HEK293T (cell line): ENCODE data around the gene HTATSF1.

Source experiments
- BHLHE40 ChIP-seq: fragments of 450-650 bp; IDR thresholded peaks from 2 replicates; pipeline ENCODE4 v1.6.1; 2016; ENCODE audit warnings: mild to moderate bottlenecking, moderate library complexity, borderline replicate concordance
- CTBP1 ChIP-seq: fragments of 450-650 bp; IDR thresholded peaks from 2 replicates; pipeline ENCODE4 v1.6.1; 2016; ENCODE audit warnings: borderline replicate concordance
- ELF4 ChIP-seq: fragments of 450-650 bp; IDR thresholded peaks from 2 replicates; pipeline ENCODE4 v1.6.1; 2017; ENCODE audit warnings: antibody characterized with exemption
- FOXA1 ChIP-seq: fragments of 450-650 bp; IDR thresholded peaks from 2 replicates; pipeline ENCODE4 v1.6.1; 2016; ENCODE audit warnings: mild to moderate bottlenecking
- FOXK2 ChIP-seq: fragments of 450-650 bp; IDR thresholded peaks from 2 replicates; pipeline ENCODE4 v1.6.1; 2016; ENCODE audit warnings: mild to moderate bottlenecking
- FOXM1 ChIP-seq: fragments of 450-650 bp; IDR thresholded peaks from 2 replicates; pipeline ENCODE4 v1.6.1; 2017; ENCODE audit warnings: mild to moderate bottlenecking, borderline replicate concordance
- HDGF ChIP-seq: fragments of 450-650 bp; IDR thresholded peaks from 2 replicates; pipeline ENCODE4 v1.6.1; 2017; ENCODE audit warnings: antibody characterized with exemption, borderline replicate concordance
- LEF1 ChIP-seq: fragments of 450-650 bp; IDR thresholded peaks from 2 replicates; pipeline ENCODE4 v1.6.1; 2017; ENCODE audit warnings: mild to moderate bottlenecking, borderline replicate concordance
- NFRKB ChIP-seq: fragments of 450-650 bp; IDR thresholded peaks from 2 replicates; pipeline ENCODE4 v1.6.1; 2016; ENCODE audit warnings: mild to moderate bottlenecking, moderate library complexity
- SUZ12 ChIP-seq: fragments of 450-650 bp; IDR thresholded peaks from 2 replicates; pipeline ENCODE4 v1.6.1; 2016; ENCODE audit warnings: mild to moderate bottlenecking
- TARDBP ChIP-seq: fragments of 450-650 bp; IDR thresholded peaks from 2 replicates; pipeline ENCODE4 v1.6.1; 2016
- ZNF384 ChIP-seq: fragments of 450-650 bp; IDR thresholded peaks from 2 replicates; pipeline ENCODE4 v1.6.1; 2016

DNA sequence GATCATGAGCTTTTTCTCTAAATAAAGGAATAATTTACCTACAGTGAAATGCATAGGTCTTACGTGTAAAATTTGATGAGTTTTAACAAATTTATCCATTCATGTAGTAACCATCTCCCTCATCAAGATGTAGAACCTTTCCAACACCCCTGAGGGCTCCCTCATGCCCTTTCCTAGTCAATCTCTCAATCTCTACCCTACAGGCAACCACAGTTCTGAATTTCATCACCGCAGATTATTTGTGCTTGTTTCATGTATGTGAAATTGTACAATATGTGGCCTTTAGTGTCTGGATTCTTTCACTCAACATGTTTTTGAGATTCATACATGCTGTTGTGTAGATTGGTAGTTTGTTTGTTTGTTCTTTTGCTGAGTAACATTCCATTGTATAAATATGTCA, 36.7 kb downstream of the HTATSF1 start:
- TF ChIP-seq ELF4 (no peak), LEF1 (no peak), FOXM1 (no peak), NFRKB (no peak), TARDBP (no peak), FOXK2 (no peak), BHLHE40 (no peak), SUZ12 (no peak), HDGF (no peak), CTBP1 (no peak), ZNF384 (no peak), FOXA1 (no peak)
